ENCODE measurements around the gene TM4SF20.

DNA sequence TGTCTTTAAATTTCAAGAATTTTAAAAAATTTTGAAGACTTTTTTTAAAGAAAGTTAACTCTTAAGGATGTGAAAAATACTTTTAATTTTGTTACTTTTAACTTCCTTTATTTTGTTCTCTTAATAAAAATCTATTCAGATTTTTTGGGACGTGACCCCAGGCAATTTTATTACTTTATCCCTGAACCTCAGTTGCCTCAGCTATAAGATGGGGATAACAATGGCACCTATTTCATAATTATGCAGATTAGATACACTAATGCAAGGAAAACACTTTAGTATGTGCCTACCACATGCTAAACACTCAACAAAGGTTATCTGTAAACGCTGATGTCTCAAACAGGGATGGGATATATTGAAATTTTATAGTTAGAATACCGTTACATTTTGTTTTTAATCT, 10.1 kb upstream of the TM4SF20 start:
- TF ChIP-seq, protein P1, sequence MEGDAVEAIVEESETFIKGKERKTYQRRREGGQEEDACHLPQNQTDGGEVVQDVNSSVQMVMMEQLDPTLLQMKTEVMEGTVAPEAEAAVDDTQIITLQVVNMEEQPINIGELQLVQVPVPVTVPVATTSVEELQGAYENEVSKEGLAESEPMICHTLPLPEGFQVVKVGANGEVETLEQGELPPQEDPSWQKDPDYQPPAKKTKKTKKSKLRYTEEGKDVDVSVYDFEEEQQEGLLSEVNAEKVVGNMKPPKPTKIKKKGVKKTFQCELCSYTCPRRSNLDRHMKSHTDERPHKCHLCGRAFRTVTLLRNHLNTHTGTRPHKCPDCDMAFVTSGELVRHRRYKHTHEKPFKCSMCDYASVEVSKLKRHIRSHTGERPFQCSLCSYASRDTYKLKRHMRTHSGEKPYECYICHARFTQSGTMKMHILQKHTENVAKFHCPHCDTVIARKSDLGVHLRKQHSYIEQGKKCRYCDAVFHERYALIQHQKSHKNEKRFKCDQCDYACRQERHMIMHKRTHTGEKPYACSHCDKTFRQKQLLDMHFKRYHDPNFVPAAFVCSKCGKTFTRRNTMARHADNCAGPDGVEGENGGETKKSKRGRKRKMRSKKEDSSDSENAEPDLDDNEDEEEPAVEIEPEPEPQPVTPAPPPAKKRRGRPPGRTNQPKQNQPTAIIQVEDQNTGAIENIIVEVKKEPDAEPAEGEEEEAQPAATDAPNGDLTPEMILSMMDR (conservative IDR thresholded peaks at IDR 0.05; ENCODE audit: low read length) = no peak
- no peak for TF ChIP-seq EZH2phosphoT487 (IDR thresholded peaks at IDR 0.05; ENCODE audit: borderline replicate concordance, low read depth, low read length)

Measured in OCI-LY7 (cell line).